ENCODE measurements around the gene TRIM29.

The TRIM29 gene

GRCh38 chr11:120122924-120123683, 14.8 kb downstream of the TRIM29 start:
- DNase-seq (ENCODE audit: low spot score): no peak

GRCh38 chr11:120121914-120122473, 15.9 kb downstream of the TRIM29 start:
- DNase-seq (ENCODE audit: low spot score): no peak

GRCh38 chr11:120121336-120121735, 16.6 kb downstream of the TRIM29 start:
- no peak for DNase-seq (ENCODE audit: low spot score)

- no peak for DNase-seq (ENCODE audit: low spot score)
These were observed 17.0 kb downstream of the TRIM29 start for GRCh38 chr11:120120805-120121335.

GRCh38 chr11:120119121-120119520, 18.8 kb downstream of the TRIM29 start:
- no peak for DNase-seq (ENCODE audit: low spot score)

GRCh38 chr11:120117991-120118390, 19.9 kb downstream of the TRIM29 start:
- no peak for DNase-seq (ENCODE audit: low spot score)

- DNase-seq (ENCODE audit: low spot score): no peak
These were observed 20.9 kb downstream of the TRIM29 start for GRCh38 chr11:120116966-120117365.

- DNase-seq (ENCODE audit: low spot score): no peak
These were observed 22.5 kb downstream of the TRIM29 start for GRCh38 chr11:120115272-120116000.

GRCh38 chr11:120112174-120112796, 25.6 kb downstream of the TRIM29 start:
- no peak for DNase-seq (ENCODE audit: low spot score)

GRCh38 chr11:120109531-120109930, 28.4 kb downstream of the TRIM29 start:
- DNase-seq (ENCODE audit: low spot score): no peak

- DNase-seq (ENCODE audit: low spot score): no peak
These were observed 29.1 kb downstream of the TRIM29 start for GRCh38 chr11:120108785-120109168.

GRCh38 chr11:120108154-120108784, 29.6 kb downstream of the TRIM29 start:
- DNase-seq (ENCODE audit: low spot score): peak; percentile 96

GRCh38 chr11:120107692-120108091, 30.2 kb downstream of the TRIM29 start:
- no peak for DNase-seq (ENCODE audit: low spot score)

GRCh38 chr11:120106354-120107150, 31.4 kb downstream of the TRIM29 start:
- no peak for DNase-seq (ENCODE audit: low spot score)

- DNase-seq (ENCODE audit: low spot score): no peak
These were observed 32.3 kb downstream of the TRIM29 start for GRCh38 chr11:120105576-120105975.

- no peak for DNase-seq (ENCODE audit: low spot score)
These were observed 33.8 kb downstream of the TRIM29 start for GRCh38 chr11:120104041-120104565.

GRCh38 chr11:120102864-120103122, 35.1 kb downstream of the TRIM29 start:
- no peak for DNase-seq (ENCODE audit: low spot score)

GRCh38 chr11:120102050-120102863, 35.7 kb downstream of the TRIM29 start:
- no peak for DNase-seq (ENCODE audit: low spot score)

GRCh38 chr11:120098503-120099020, 39.4 kb downstream of the TRIM29 start:
- DNase-seq (ENCODE audit: low spot score): no peak

All from AG20443 (cell line).